ENCODE results near the gene RGL1.

DNA sequence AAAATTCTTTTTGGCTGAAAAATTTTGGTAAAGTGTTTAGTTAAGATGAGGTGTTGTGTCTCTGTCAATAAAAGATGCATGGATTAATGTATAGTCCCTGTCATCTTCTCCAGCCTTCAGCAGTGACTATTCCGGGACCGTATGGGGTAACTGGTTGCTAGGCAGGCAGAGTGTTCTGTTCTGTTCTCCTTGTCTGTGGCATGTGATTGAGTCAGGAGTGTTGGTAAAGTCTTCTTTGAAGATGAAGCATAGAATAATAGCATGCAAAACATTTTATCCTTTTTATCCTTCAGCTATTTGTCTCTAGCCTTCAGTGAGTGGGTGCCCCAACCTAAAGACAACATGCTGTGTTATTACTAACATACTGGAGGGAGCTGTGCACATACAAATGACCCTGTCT, 74.6 kb downstream of the RGL1 start:
- no peak for TF ChIP-seq POLR2A (IDR thresholded peaks at IDR 0.05)
- TF ChIP-seq, protein P1, sequence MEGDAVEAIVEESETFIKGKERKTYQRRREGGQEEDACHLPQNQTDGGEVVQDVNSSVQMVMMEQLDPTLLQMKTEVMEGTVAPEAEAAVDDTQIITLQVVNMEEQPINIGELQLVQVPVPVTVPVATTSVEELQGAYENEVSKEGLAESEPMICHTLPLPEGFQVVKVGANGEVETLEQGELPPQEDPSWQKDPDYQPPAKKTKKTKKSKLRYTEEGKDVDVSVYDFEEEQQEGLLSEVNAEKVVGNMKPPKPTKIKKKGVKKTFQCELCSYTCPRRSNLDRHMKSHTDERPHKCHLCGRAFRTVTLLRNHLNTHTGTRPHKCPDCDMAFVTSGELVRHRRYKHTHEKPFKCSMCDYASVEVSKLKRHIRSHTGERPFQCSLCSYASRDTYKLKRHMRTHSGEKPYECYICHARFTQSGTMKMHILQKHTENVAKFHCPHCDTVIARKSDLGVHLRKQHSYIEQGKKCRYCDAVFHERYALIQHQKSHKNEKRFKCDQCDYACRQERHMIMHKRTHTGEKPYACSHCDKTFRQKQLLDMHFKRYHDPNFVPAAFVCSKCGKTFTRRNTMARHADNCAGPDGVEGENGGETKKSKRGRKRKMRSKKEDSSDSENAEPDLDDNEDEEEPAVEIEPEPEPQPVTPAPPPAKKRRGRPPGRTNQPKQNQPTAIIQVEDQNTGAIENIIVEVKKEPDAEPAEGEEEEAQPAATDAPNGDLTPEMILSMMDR (IDR thresholded peaks at IDR 0.05): no peak
